WTC11 (cell line): ENCODE results near the gene KIAA0753. TPM values are rescaled to one million over a fixed set of nuclear protein-coding genes. Genes with fewer than 3 reads are reported as not detected.

Experiments used
- CBFB ChIP-seq: sonication (generic); formaldehyde crosslinking; IDR thresholded peaks from 2 replicates; pipeline ENCODE4 v1.8.1; 2022; ENCODE audit warnings: mild to moderate bottlenecking, low read depth, missing genetic modification reagents
- ELF4 ChIP-seq: sonication (generic); formaldehyde crosslinking; IDR thresholded peaks from 2 replicates; pipeline ENCODE4 v1.8.1; 2022; ENCODE audit warnings: low read depth, mild to moderate bottlenecking, moderate library complexity, missing genetic modification reagents
- EMX1 ChIP-seq: fragments of 250-450 bp; sonication (Bioruptor Pico); IDR thresholded peaks from 2 replicates; pipeline ENCODE4 v1.8.0; 2021; ENCODE audit warnings: mild to moderate bottlenecking
- ETV6 ChIP-seq: sonication (generic); formaldehyde crosslinking; IDR thresholded peaks from 2 replicates; pipeline ENCODE4 v1.8.1; 2022; ENCODE audit warnings: mild to moderate bottlenecking, missing genetic modification reagents
- FOXK1 ChIP-seq: sonication (generic); formaldehyde crosslinking; IDR thresholded peaks from 2 replicates; pipeline ENCODE4 v1.8.0; 2022; ENCODE audit warnings: mild to moderate bottlenecking, moderate library complexity, missing genetic modification reagents
- FOXP1 ChIP-seq: sonication (generic); formaldehyde crosslinking; IDR thresholded peaks from 2 replicates; pipeline ENCODE4 v1.8.0; 2022; ENCODE audit warnings: missing genetic modification reagents, mild to moderate bottlenecking, moderate library complexity, borderline replicate concordance
- GTF2I ChIP-seq: fragments of 250-450 bp; sonication (Bioruptor Pico); conservative IDR thresholded peaks from 2 replicates; pipeline ENCODE4 v1.4.0; 2021; ENCODE audit warnings: mild to moderate bottlenecking
- JAZF1 ChIP-seq: fragments of 250-450 bp; sonication (Bioruptor Pico); IDR thresholded peaks from 2 replicates; pipeline ENCODE4 v1.9.0; 2021; ENCODE audit warnings: moderate library complexity, mild to moderate bottlenecking, inconsistent platforms
- KAT7 ChIP-seq: sonication (generic); formaldehyde crosslinking; IDR thresholded peaks from 2 replicates; pipeline ENCODE4 v1.8.1; 2023; ENCODE audit warnings: missing genetic modification reagents, mild to moderate bottlenecking, borderline replicate concordance
- MXD4 ChIP-seq: fragments of 250-450 bp; sonication (Bioruptor Pico); IDR thresholded peaks from 2 replicates; pipeline ENCODE4 v1.8.0; 2021; ENCODE audit warnings: mild to moderate bottlenecking, moderate library complexity, borderline replicate concordance
- NR2C2 ChIP-seq: sonication (generic); formaldehyde crosslinking; IDR thresholded peaks from 2 replicates; pipeline ENCODE4 v1.8.0; 2022; ENCODE audit warnings: mild to moderate bottlenecking, missing genetic modification reagents
- OVOL2 ChIP-seq: fragments of 250-450 bp; sonication (Bioruptor Pico); IDR thresholded peaks from 2 replicates; pipeline ENCODE4 v1.9.0; 2021; ENCODE audit warnings: mild to moderate bottlenecking, borderline replicate concordance
- SMAD4 ChIP-seq: sonication (generic); formaldehyde crosslinking; IDR thresholded peaks from 2 replicates; pipeline ENCODE4 v1.8.0; 2022; ENCODE audit warnings: mild to moderate bottlenecking, missing genetic modification reagents
- TP53 ChIP-seq: sonication (generic); formaldehyde crosslinking; IDR thresholded peaks from 2 replicates; pipeline ENCODE4 v1.8.1; 2023; ENCODE audit warnings: mild to moderate bottlenecking, missing genetic modification reagents
- ZBTB21 ChIP-seq: sonication (generic); formaldehyde crosslinking; IDR thresholded peaks from 2 replicates; pipeline ENCODE4 v1.8.1; 2023; ENCODE audit warnings: mild to moderate bottlenecking, missing genetic modification reagents, borderline replicate concordance
- ZNF317 ChIP-seq: sonication (generic); formaldehyde crosslinking; IDR thresholded peaks from 2 replicates; pipeline ENCODE4 v1.8.1; 2023; ENCODE audit warnings: low read depth, mild to moderate bottlenecking, moderate library complexity, missing genetic modification reagents, borderline replicate concordance
- ZNF416 ChIP-seq: fragments of 250-450 bp; sonication (Bioruptor Pico); IDR thresholded peaks from 2 replicates; pipeline ENCODE4 v1.9.0; 2021; ENCODE audit warnings: mild to moderate bottlenecking, inconsistent platforms
- total RNA-seq: library from RNA; stranded (reverse); gene quantifications from 3 replicates; pipeline ENCODE4 v1.2.3, GENCODE V29; 2021
- TF ChIP-seq, protein P1 (sequence below): sonication (generic); formaldehyde crosslinking; conservative IDR thresholded peaks from 2 replicates; pipeline ENCODE4 v1.8.1; 2022; ENCODE audit warnings: mild to moderate bottlenecking, missing genetic modification reagents
- TF ChIP-seq, protein P2 (sequence below): sonication (generic); formaldehyde crosslinking; IDR thresholded peaks from 2 replicates; pipeline ENCODE4 v1.8.1; 2023; ENCODE audit warnings: mild to moderate bottlenecking, moderate library complexity, missing genetic modification reagents
- TF ChIP-seq, protein P3 (sequence below): sonication (generic); formaldehyde crosslinking; IDR thresholded peaks from 2 replicates; pipeline ENCODE4 v1.8.0; 2022; ENCODE audit warnings: mild to moderate bottlenecking, missing genetic modification reagents
- TF ChIP-seq, protein P4 (sequence below): fragments of 250-450 bp; sonication (Bioruptor Pico); IDR thresholded peaks from 2 replicates; pipeline ENCODE4 v1.9.0; 2021; ENCODE audit warnings: mild to moderate bottlenecking
- TF ChIP-seq, protein P5 (sequence below): sonication (generic); formaldehyde crosslinking; IDR thresholded peaks from 2 replicates; pipeline ENCODE4 v1.8.1; 2023; ENCODE audit warnings: mild to moderate bottlenecking, missing genetic modification reagents, borderline replicate concordance
- TF ChIP-seq, protein P6 (sequence below): sonication (generic); formaldehyde crosslinking; IDR thresholded peaks from 2 replicates; pipeline ENCODE4 v1.8.0; 2022; ENCODE audit warnings: missing genetic modification reagents
- TF ChIP-seq, protein P7 (sequence below): sonication (generic); formaldehyde crosslinking; conservative IDR thresholded peaks from 2 replicates; pipeline ENCODE4 v1.8.1; 2023; ENCODE audit warnings: mild to moderate bottlenecking, low read depth, missing genetic modification reagents, moderate library complexity

KIAA0753 gene
- total RNA-seq, 1 experiment from 2014 or later: 22.8 TPM

DNA sequence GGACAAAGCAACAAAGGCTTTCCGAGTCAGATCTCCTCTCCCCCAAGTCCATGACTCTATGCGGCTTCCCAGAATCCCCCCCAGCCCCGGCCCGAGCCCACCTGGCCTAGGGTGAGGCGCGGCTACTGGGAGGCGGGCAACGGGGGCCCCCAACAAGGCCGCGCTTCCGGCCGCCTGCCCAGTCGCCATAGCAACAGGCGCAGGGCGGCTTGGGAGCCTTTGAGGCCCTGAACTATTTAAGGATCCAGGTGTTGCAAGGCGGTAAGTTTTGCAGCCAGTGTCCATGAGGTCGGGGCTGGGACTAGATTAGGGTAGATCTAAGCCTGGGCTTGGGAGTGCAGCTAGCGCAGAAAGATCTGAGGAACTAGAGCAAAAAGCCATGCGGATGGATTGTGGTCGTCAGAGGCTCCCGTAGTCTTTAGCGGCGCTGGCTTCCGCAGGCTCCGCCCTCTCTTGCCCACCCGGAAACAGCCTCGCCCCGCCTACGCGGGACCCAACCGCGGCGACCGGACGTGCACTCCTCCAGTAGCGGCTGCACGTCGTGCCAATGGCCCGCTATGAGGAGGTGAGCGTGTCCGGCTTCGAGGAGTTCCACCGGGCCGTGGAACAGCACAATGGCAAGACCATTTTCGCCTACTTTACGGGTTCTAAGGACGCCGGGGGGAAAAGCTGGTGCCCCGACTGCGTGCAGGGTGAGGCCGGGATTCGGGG is at the start of gene KIAA0753, which contains the start of gene TXNDC17 (continued):
- TF ChIP-seq TP53 (CRISPR knock-in tag): peak; percentile 88; the same call in 1 of the 2 replicates
- TF ChIP-seq GTF2I (CRISPR knock-in tag): no peak
- TF ChIP-seq, protein P1, sequence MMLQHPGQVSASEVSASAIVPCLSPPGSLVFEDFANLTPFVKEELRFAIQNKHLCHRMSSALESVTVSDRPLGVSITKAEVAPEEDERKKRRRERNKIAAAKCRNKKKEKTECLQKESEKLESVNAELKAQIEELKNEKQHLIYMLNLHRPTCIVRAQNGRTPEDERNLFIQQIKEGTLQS (CRISPR knock-in tag): no peak
- TF ChIP-seq JAZF1 (CRISPR knock-in tag): no peak
- TF ChIP-seq EMX1 (CRISPR knock-in tag): no peak; the same call in 1 of the 2 replicates
- TF ChIP-seq ZNF317 (CRISPR knock-in tag): no peak
- no peak for TF ChIP-seq SMAD4
- TF ChIP-seq, protein P2, sequence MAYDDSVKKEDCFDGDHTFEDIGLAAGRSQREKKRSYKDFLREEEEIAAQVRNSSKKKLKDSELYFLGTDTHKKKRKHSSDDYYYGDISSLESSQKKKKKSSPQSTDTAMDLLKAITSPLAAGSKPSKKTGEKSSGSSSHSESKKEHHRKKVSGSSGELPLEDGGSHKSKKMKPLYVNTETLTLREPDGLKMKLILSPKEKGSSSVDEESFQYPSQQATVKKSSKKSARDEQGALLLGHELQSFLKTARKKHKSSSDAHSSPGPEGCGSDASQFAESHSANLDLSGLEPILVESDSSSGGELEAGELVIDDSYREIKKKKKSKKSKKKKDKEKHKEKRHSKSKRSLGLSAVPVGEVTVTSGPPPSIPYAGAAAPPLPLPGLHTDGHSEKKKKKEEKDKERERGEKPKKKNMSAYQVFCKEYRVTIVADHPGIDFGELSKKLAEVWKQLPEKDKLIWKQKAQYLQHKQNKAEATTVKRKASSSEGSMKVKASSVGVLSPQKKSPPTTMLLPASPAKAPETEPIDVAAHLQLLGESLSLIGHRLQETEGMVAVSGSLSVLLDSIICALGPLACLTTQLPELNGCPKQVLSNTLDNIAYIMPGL (CRISPR knock-in tag): no peak
- TF ChIP-seq, protein P3, sequence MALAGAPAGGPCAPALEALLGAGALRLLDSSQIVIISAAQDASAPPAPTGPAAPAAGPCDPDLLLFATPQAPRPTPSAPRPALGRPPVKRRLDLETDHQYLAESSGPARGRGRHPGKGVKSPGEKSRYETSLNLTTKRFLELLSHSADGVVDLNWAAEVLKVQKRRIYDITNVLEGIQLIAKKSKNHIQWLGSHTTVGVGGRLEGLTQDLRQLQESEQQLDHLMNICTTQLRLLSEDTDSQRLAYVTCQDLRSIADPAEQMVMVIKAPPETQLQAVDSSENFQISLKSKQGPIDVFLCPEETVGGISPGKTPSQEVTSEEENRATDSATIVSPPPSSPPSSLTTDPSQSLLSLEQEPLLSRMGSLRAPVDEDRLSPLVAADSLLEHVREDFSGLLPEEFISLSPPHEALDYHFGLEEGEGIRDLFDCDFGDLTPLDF (CRISPR knock-in tag): no peak
- peak; percentile 56; the same call in 1 of the 2 replicates for TF ChIP-seq ZNF416 (CRISPR knock-in tag)
- no peak for TF ChIP-seq MXD4
- TF ChIP-seq FOXK1 (CRISPR knock-in tag): peak; percentile 54; the same call in 1 of the 2 replicates
- no peak for TF ChIP-seq KAT7 (CRISPR knock-in tag)
- peak; percentile 74 for TF ChIP-seq ETV6
- no peak for TF ChIP-seq OVOL2 (CRISPR knock-in tag)
- TF ChIP-seq NR2C2 (CRISPR knock-in tag): no peak
- TF ChIP-seq, protein P4, sequence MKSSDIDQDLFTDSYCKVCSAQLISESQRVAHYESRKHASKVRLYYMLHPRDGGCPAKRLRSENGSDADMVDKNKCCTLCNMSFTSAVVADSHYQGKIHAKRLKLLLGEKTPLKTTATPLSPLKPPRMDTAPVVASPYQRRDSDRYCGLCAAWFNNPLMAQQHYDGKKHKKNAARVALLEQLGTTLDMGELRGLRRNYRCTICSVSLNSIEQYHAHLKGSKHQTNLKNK (CRISPR knock-in tag): peak; percentile 5; the same call in 1 of the 2 replicates
- no peak for TF ChIP-seq ELF4 (CRISPR knock-in tag)
- no peak for TF ChIP-seq CBFB (CRISPR knock-in tag)
- TF ChIP-seq, protein P5, sequence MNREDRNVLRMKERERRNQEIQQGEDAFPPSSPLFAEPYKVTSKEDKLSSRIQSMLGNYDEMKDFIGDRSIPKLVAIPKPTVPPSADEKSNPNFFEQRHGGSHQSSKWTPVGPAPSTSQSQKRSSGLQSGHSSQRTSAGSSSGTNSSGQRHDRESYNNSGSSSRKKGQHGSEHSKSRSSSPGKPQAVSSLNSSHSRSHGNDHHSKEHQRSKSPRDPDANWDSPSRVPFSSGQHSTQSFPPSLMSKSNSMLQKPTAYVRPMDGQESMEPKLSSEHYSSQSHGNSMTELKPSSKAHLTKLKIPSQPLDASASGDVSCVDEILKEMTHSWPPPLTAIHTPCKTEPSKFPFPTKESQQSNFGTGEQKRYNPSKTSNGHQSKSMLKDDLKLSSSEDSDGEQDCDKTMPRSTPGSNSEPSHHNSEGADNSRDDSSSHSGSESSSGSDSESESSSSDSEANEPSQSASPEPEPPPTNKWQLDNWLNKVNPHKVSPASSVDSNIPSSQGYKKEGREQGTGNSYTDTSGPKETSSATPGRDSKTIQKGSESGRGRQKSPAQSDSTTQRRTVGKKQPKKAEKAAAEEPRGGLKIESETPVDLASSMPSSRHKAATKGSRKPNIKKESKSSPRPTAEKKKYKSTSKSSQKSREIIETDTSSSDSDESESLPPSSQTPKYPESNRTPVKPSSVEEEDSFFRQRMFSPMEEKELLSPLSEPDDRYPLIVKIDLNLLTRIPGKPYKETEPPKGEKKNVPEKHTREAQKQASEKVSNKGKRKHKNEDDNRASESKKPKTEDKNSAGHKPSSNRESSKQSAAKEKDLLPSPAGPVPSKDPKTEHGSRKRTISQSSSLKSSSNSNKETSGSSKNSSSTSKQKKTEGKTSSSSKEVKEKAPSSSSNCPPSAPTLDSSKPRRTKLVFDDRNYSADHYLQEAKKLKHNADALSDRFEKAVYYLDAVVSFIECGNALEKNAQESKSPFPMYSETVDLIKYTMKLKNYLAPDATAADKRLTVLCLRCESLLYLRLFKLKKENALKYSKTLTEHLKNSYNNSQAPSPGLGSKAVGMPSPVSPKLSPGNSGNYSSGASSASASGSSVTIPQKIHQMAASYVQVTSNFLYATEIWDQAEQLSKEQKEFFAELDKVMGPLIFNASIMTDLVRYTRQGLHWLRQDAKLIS (CRISPR knock-in tag): no peak
- TF ChIP-seq, protein P6, sequence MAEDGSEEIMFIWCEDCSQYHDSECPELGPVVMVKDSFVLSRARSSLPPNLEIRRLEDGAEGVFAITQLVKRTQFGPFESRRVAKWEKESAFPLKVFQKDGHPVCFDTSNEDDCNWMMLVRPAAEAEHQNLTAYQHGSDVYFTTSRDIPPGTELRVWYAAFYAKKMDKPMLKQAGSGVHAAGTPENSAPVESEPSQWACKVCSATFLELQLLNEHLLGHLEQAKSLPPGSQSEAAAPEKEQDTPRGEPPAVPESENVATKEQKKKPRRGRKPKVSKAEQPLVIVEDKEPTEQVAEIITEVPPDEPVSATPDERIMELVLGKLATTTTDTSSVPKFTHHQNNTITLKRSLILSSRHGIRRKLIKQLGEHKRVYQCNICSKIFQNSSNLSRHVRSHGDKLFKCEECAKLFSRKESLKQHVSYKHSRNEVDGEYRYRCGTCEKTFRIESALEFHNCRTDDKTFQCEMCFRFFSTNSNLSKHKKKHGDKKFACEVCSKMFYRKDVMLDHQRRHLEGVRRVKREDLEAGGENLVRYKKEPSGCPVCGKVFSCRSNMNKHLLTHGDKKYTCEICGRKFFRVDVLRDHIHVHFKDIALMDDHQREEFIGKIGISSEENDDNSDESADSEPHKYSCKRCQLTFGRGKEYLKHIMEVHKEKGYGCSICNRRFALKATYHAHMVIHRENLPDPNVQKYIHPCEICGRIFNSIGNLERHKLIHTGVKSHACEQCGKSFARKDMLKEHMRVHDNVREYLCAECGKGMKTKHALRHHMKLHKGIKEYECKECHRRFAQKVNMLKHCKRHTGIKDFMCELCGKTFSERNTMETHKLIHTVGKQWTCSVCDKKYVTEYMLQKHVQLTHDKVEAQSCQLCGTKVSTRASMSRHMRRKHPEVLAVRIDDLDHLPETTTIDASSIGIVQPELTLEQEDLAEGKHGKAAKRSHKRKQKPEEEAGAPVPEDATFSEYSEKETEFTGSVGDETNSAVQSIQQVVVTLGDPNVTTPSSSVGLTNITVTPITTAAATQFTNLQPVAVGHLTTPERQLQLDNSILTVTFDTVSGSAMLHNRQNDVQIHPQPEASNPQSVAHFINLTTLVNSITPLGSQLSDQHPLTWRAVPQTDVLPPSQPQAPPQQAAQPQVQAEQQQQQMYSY: 0 out of 2 replicates have a peak, but pooled peaks have one; percentile 20
- TF ChIP-seq ZBTB21: peak; percentile 80
- peak; percentile 70 for TF ChIP-seq FOXP1 (CRISPR knock-in tag)
- TF ChIP-seq, protein P7, sequence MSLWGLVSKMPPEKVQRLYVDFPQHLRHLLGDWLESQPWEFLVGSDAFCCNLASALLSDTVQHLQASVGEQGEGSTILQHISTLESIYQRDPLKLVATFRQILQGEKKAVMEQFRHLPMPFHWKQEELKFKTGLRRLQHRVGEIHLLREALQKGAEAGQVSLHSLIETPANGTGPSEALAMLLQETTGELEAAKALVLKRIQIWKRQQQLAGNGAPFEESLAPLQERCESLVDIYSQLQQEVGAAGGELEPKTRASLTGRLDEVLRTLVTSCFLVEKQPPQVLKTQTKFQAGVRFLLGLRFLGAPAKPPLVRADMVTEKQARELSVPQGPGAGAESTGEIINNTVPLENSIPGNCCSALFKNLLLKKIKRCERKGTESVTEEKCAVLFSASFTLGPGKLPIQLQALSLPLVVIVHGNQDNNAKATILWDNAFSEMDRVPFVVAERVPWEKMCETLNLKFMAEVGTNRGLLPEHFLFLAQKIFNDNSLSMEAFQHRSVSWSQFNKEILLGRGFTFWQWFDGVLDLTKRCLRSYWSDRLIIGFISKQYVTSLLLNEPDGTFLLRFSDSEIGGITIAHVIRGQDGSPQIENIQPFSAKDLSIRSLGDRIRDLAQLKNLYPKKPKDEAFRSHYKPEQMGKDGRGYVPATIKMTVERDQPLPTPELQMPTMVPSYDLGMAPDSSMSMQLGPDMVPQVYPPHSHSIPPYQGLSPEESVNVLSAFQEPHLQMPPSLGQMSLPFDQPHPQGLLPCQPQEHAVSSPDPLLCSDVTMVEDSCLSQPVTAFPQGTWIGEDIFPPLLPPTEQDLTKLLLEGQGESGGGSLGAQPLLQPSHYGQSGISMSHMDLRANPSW: 0 out of 2 replicates have a peak, but pooled peaks have one; percentile 67
